Measurements from ENCODE around the gene IER2.
"Not testable (repeated sequence)": the region's sequence is repeated elsewhere in the genome, so short reads cannot be mapped to it uniquely, and the experiment has no call there.

The IER2 gene

GRCh38 chr19:13164343-13165161 lies 14.3 kb downstream of the IER2 start:
- no peak for TF ChIP-seq ZFX (IDR thresholded peaks at IDR 0.05)
- no peak for TF ChIP-seq CTCF (conservative IDR thresholded peaks at IDR 0.05)
- peak overlapping the region; percentile 81 for H3K27ac ChIP-seq

GRCh38 chr19:13165162-13165997 lies 15.2 kb downstream of the IER2 start:
- H3K27ac ChIP-seq = peak overlapping the region; percentile 81; the same call in 1 of the 2 replicates
- TF ChIP-seq CTCF (conservative IDR thresholded peaks at IDR 0.05) (no peak), ZFX (IDR thresholded peaks at IDR 0.05) (no peak)

DNA sequence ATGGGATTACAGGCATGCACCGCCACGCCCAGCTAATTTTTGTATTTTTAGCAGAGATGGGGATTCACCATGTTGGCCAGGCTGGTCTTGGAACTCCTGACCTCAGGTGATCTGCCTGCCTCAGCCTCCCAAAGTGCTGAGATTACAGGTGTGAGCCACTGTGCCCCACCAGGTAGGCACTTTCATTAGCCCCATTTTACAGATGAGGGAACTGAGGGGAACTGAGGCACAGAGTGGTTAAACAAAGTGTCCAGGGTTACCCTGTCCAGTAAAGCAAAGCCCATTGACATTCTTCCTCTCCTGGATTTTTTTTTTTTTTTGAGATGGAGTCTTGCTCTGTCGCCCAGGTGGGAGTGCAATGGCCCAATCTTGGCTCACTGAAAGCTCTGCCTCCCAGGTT lies 15.9 kb downstream of the IER2 start:
- not testable (repeated sequence) for H3K27ac ChIP-seq

DNA sequence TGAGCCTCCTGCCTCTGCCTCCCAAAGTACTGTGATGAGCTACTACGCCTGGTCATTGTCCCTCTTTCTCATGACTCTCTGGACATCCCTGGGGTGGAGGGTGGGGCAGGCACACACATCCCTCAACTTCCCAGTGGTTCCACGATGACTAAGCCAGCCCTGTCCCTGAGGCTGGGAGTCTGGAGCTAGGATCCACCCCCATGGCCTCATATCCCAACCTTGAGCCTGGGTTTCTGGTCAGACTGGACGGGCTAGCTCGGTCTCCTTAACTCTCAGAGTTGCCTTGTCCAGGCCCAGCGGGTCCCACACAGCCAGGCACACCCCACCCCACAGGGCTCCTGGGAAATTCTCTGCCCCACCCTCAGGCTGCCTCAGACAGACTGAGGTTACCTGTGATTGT lies 19.6 kb downstream of the IER2 start:
- H3K27ac ChIP-seq = peak overlapping the region; percentile 23

GRCh38 chr19:13171146-13171545 lies 20.9 kb downstream of the IER2 start:
- H3K27ac ChIP-seq = no peak overlapping the region
- no peak for TF ChIP-seq ZFX (IDR thresholded peaks at IDR 0.05)
- TF ChIP-seq CTCF (conservative IDR thresholded peaks at IDR 0.05) = no peak

More for the DNA sequence above, 19.6 kb downstream of the IER2 start:
- TF ChIP-seq CTCF (conservative IDR thresholded peaks at IDR 0.05) (no peak), ZFX (IDR thresholded peaks at IDR 0.05) (no peak)

GRCh38 chr19:13172346-13173138 lies 22.3 kb downstream of the IER2 start:
- no peak overlapping the region for H3K27ac ChIP-seq
- TF ChIP-seq ZFX (IDR thresholded peaks at IDR 0.05) = no peak
- TF ChIP-seq CTCF (conservative IDR thresholded peaks at IDR 0.05) = no peak

- H3K27ac ChIP-seq = no peak overlapping the region
- TF ChIP-seq CTCF (conservative IDR thresholded peaks at IDR 0.05) (no peak), ZFX (IDR thresholded peaks at IDR 0.05) (no peak)
Observed at GRCh38 chr19:13173139-13173737, 23.0 kb downstream of the IER2 start.

All from C4-2B (cell line).